ENCODE data around the gene ELFN1. TPM values are rescaled to one million over a fixed set of nuclear protein-coding genes. Genes with fewer than 3 reads are reported as not detected.

The ELFN1 gene
- polyA plus RNA-seq, 1 of the 3 experiments (the other 2 are of a cell fraction) = 0.05 TPM

DNA sequence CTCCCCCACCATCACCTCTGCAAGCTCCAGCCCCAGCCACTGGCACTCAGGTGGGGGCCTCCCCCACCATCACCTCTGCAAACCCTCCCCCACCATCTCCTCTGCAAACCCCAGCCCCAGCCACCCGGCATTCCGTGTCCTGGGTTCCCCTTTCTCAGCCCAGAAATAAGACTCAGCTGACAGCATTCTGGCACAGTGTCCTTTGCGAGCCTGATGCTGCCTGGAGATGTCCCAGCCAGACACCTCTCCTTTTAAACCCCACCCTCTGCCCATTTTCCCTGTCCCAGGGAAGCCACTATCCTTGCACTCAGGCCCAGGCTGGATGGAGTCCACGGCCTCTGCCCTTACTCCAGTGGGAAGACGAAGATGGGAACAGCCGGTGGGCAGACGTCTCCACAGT lies 49.8 kb downstream of the ELFN1 start:
- Histone ChIP-seq H3K27me3 (ENCODE audit: insufficient read depth) (no peaks in the 10 kb centered on the region), H3K79me2 (ENCODE audit: insufficient read depth) (no peaks in the 10 kb centered on the region), H3K9me2 (no peaks in the 10 kb centered on the region), H3K4me1 (ENCODE audit: control insufficient read depth in 1 of 2, insufficient read depth in 2 of 2, low read depth in 1 of 2, low read length in 1 of 2) (peaks cover 0 to 41% of the 10 kb centered on the region in 2 experiments; a peak in 1 of 4 replicates), H4K20me1 (ENCODE audit: insufficient read depth) (no peaks in the 10 kb centered on the region), H3K9me3 (no peaks in the 10 kb centered on the region), H3K4me3 (ENCODE audit: low read depth in 2 of 2, low read length in 1 of 2) (no peak overlapping the region), H2AFZ (ENCODE audit: low read depth) (no peak overlapping the region), H3K9ac (no peak overlapping the region), H3F3A (replicated peaks; ENCODE audit: insufficient read depth) (no peaks in the 10 kb centered on the region), H3K4me2 (no peak overlapping the region), H3K36me3 (replicated peaks in 1 of 2; ENCODE audit: control insufficient read depth in 1 of 2, insufficient read depth in 2 of 2, low read length in 1 of 2) (no peaks in the 10 kb centered on the region), H3K27ac (ENCODE audit: low read depth in 2 of 2, low read length in 1 of 2) (no peak overlapping the region; a peak in 1 of 4 replicates)
- WGBS (ENCODE audit: low lambda C conversion rate) = 82% methylated on average over 7 of the region's 7 CpGs
- ChIA-PET CTCF (interaction anchor here (0.7 to 1.8 kb wide), 5 partner anchors 10 to 528 kb away, joined by 3 to 5 read pairs (median 4); no protein-coding TSS in a partner anchor), POLR2A (no interaction called here)
- no peak for DNase-seq
- no peak for TF ChIP-seq RFX5 (IDR thresholded peaks at IDR 0.05; ENCODE audit: low read length)
- TF ChIP-seq, protein P1, sequence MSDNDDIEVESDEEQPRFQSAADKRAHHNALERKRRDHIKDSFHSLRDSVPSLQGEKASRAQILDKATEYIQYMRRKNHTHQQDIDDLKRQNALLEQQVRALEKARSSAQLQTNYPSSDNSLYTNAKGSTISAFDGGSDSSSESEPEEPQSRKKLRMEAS (IDR thresholded peaks at IDR 0.05; ENCODE audit: low read depth) = no peak
- no peak for TF ChIP-seq RCOR1 (IDR thresholded peaks at IDR 0.05; ENCODE audit: low read length)
- TF ChIP-seq ELF1 (IDR thresholded peaks at IDR 0.05) = no peak
- TF ChIP-seq SIN3A (IDR thresholded peaks at IDR 0.05; ENCODE audit: borderline replicate concordance, low read depth, low read length) = no peak
- no peak for TF ChIP-seq RAD21 (IDR thresholded peaks at IDR 0.05; ENCODE audit: low read length)
- TF ChIP-seq NFIC (IDR thresholded peaks at IDR 0.05; ENCODE audit: borderline replicate concordance) = no peak
- TF ChIP-seq, protein P2, sequence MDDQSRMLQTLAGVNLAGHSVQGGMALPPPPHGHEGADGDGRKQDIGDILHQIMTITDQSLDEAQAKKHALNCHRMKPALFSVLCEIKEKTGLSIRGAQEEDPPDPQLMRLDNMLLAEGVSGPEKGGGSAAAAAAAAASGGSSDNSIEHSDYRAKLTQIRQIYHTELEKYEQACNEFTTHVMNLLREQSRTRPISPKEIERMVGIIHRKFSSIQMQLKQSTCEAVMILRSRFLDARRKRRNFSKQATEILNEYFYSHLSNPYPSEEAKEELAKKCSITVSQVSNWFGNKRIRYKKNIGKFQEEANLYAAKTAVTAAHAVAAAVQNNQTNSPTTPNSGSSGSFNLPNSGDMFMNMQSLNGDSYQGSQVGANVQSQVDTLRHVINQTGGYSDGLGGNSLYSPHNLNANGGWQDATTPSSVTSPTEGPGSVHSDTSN (IDR thresholded peaks at IDR 0.05) = no peak
- no peak for TF ChIP-seq TAF1 (IDR thresholded peaks at IDR 0.05; ENCODE audit: borderline replicate concordance, low read depth, low read length)
- TF ChIP-seq, protein P3, sequence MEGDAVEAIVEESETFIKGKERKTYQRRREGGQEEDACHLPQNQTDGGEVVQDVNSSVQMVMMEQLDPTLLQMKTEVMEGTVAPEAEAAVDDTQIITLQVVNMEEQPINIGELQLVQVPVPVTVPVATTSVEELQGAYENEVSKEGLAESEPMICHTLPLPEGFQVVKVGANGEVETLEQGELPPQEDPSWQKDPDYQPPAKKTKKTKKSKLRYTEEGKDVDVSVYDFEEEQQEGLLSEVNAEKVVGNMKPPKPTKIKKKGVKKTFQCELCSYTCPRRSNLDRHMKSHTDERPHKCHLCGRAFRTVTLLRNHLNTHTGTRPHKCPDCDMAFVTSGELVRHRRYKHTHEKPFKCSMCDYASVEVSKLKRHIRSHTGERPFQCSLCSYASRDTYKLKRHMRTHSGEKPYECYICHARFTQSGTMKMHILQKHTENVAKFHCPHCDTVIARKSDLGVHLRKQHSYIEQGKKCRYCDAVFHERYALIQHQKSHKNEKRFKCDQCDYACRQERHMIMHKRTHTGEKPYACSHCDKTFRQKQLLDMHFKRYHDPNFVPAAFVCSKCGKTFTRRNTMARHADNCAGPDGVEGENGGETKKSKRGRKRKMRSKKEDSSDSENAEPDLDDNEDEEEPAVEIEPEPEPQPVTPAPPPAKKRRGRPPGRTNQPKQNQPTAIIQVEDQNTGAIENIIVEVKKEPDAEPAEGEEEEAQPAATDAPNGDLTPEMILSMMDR (IDR thresholded peaks at IDR 0.05) = no peak
- no peak for TF ChIP-seq FOXJ3 (CRISPR knock-in tag; IDR thresholded peaks at IDR 0.05)
- TF ChIP-seq, protein P4, sequence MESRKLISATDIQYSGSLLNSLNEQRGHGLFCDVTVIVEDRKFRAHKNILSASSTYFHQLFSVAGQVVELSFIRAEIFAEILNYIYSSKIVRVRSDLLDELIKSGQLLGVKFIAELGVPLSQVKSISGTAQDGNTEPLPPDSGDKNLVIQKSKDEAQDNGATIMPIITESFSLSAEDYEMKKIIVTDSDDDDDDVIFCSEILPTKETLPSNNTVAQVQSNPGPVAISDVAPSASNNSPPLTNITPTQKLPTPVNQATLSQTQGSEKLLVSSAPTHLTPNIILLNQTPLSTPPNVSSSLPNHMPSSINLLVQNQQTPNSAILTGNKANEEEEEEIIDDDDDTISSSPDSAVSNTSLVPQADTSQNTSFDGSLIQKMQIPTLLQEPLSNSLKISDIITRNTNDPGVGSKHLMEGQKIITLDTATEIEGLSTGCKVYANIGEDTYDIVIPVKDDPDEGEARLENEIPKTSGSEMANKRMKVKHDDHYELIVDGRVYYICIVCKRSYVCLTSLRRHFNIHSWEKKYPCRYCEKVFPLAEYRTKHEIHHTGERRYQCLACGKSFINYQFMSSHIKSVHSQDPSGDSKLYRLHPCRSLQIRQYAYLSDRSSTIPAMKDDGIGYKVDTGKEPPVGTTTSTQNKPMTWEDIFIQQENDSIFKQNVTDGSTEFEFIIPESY (IDR thresholded peaks at IDR 0.05; ENCODE audit: borderline replicate concordance, low read depth) = no peak

DNA sequence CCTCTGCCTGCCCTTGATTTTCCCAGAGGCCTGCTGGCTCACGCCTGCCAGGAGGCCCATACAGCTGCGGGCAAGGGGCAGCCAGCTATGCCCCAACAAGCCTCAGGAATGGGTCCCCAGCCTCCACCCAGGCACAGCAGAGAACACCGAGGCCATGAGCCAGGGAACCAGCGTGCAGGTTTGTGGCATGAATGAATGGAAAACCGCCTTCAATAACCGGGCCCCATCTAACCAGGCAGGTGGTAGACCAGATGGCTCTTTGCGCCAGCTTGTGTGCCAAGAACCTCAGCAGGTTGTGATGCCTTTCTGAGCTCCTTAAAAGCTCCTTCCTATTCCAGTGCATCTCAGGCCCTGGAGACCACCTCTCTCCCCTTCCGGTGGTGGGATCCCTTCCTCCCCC lies 50.2 kb downstream of the ELFN1 start:
- WGBS (ENCODE audit: low lambda C conversion rate) = 74% methylated on average over 8 of the region's 8 CpGs
- Histone ChIP-seq H2AFZ (ENCODE audit: low read depth) (no peak overlapping the region), H3K9me3 (no peaks in the 10 kb centered on the region), H3K4me2 (no peak overlapping the region), H3F3A (replicated peaks; ENCODE audit: insufficient read depth) (no peaks in the 10 kb centered on the region), H3K79me2 (ENCODE audit: insufficient read depth) (no peaks in the 10 kb centered on the region), H3K27me3 (ENCODE audit: insufficient read depth) (no peaks in the 10 kb centered on the region), H3K36me3 (replicated peaks in 1 of 2; ENCODE audit: control insufficient read depth in 1 of 2, insufficient read depth in 2 of 2, low read length in 1 of 2) (no peaks in the 10 kb centered on the region), H3K4me1 (ENCODE audit: control insufficient read depth in 1 of 2, insufficient read depth in 2 of 2, low read depth in 1 of 2, low read length in 1 of 2) (peaks cover 0 to 38% of the 10 kb centered on the region in 2 experiments; a peak in 1 of 4 replicates), H3K9ac (no peak overlapping the region), H3K27ac (ENCODE audit: low read depth in 2 of 2, low read length in 1 of 2) (no peak overlapping the region; a peak in 1 of 4 replicates), H3K4me3 (ENCODE audit: low read depth in 2 of 2, low read length in 1 of 2) (no peak overlapping the region), H3K9me2 (no peaks in the 10 kb centered on the region), H4K20me1 (ENCODE audit: insufficient read depth) (no peaks in the 10 kb centered on the region)
- DNase-seq = no peak
- POLR2A ChIA-PET = no interaction called here
- CTCF ChIA-PET = interaction anchor here (0.7 to 1.8 kb wide), 6 partner anchors 9 to 528 kb away, joined by 3 to 5 read pairs (median 4); no protein-coding TSS in a partner anchor
- TF ChIP-seq RCOR1 (IDR thresholded peaks at IDR 0.05; ENCODE audit: low read length) (no peak), MXI1 (IDR thresholded peaks at IDR 0.05; ENCODE audit: low read depth, low read length) (no peak), EZH2phosphoT487 (IDR thresholded peaks at IDR 0.05; ENCODE audit: borderline replicate concordance, low read depth) (no peak), NRF1 (IDR thresholded peaks at IDR 0.05; ENCODE audit: low read depth, low read length) (no peak), TCF12 (IDR thresholded peaks at IDR 0.05) (no peak), RFX5 (IDR thresholded peaks at IDR 0.05; ENCODE audit: low read length) (no peak), TEAD4 (IDR thresholded peaks at IDR 0.05; ENCODE audit: borderline replicate concordance, insufficient read depth) (no peak), GATA2 (CRISPR knock-in tag; IDR thresholded peaks at IDR 0.05) (no peak), YY1 (IDR thresholded peaks at IDR 0.05; ENCODE audit: low read depth) (no peak), RAD21 (IDR thresholded peaks at IDR 0.05; ENCODE audit: low read length) (no peak), CHD2 (IDR thresholded peaks at IDR 0.05; ENCODE audit: low read length, partially characterized antibody) (no peak), GABPA (IDR thresholded peaks at IDR 0.05; ENCODE audit: low read depth) (no peak), JUND (IDR thresholded peaks at IDR 0.05) (no peak)
- TF ChIP-seq, protein P1 (IDR thresholded peaks at IDR 0.05; ENCODE audit: low read depth) = no peak
- TF ChIP-seq, protein P5, sequence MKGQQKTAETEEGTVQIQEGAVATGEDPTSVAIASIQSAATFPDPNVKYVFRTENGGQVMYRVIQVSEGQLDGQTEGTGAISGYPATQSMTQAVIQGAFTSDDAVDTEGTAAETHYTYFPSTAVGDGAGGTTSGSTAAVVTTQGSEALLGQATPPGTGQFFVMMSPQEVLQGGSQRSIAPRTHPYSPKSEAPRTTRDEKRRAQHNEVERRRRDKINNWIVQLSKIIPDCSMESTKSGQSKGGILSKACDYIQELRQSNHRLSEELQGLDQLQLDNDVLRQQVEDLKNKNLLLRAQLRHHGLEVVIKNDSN (IDR thresholded peaks at IDR 0.05; ENCODE audit: borderline replicate concordance, low read depth) = no peak
